ENCODE data around the gene CCSAP. TPM values are rescaled to one million over a fixed set of nuclear protein-coding genes. Genes with fewer than 3 reads are reported as not detected.

Gene CCSAP
- total RNA-seq, 1 donor from 2014 or later = 5.9 TPM

DNA sequence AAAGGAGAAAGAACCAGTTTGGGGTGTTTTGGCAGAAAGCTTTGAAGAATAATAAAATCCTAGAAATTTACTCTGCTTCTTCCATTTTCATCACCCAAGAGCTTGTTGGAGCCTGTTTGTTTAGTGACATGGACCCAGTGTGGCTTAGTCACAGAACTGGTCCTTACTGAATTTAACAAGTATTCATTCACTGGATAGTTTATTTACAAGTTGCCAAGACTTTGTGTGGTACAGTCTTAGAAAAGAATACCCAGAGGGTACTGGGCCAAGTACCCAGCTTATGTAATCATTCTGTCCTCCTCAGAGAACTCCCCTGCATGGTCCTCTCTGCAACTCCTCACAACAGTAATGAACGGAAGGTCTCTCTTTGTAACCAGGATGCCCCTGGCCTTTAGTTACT, 55.6 kb downstream of the CCSAP start:
- DNase-seq (ENCODE audit: low read depth, low spot score) = no peak

DNA sequence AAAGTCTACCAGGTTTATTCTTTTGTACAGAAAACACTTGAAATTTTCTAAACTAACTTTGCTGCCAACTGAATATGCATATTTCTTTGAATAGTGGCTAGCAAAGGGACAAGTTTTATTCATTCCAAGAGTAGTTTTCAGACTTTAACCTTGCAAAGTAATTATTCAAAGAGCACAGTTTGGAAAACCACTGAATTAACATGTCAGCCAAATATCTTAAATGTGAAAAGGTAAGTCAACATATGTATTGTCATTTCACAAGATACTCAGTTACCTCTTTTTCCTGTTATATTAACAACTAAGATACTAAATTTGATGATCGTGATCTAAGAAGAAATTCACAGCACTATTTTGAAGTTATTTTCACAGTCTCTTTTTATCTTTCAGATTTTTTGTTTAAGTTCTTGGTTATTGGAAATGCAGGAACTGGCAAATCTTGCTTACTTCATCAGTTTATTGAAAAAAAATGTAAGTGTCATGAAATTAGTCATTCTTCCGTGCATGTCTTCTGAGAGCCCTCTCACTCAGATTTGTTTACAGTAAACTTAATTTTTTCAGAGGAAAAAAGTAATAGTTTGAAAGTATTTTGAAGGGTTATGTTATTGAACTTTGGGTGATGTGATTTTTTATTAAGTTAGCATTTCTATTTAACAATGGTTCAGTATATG, 56.6 kb downstream of the CCSAP start:
- DNase-seq (ENCODE audit: low read depth, low spot score) = no peak

DNA sequence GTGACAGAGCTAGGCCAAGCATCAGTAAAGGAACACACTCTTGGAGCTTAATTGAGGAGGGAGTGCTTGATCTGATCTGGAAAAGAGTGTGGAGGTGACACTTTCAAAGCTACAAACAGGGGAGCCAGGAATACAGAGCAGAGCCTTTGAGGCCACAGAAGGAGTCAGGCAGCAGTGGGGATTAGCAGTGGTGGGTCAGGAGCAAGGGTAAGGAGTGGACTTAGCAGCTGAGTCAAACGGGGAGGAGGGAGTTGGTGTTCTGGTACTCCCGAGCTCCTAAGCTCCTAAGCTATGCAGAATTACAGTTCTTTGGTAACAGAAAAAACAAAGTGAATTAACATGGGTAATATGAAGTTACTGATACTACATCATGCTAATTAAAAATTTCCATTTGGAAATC, 57.4 kb downstream of the CCSAP start:
- no peak for DNase-seq (ENCODE audit: low read depth, low spot score)

DNA sequence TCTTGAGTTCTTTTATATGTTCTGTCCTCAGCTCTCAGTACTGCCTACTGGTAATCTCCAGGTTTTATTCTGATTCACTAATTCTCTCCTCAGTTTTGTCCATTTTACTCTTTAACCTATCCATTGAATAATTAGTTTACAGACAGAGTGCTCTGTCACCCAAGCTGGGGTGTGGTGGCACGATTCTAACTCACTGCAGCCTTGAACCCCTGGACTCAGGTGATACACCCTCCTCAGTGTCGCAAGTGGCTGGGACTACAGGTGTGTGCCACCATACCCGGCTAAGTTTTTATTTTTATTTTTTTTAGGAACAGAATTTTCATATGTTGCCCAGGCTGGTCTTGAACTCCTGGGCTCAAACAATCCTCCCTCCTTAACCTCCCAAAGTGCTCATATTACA, 58.0 kb downstream of the CCSAP start:
- DNase-seq (ENCODE audit: low read depth, low spot score) = no peak

DNA sequence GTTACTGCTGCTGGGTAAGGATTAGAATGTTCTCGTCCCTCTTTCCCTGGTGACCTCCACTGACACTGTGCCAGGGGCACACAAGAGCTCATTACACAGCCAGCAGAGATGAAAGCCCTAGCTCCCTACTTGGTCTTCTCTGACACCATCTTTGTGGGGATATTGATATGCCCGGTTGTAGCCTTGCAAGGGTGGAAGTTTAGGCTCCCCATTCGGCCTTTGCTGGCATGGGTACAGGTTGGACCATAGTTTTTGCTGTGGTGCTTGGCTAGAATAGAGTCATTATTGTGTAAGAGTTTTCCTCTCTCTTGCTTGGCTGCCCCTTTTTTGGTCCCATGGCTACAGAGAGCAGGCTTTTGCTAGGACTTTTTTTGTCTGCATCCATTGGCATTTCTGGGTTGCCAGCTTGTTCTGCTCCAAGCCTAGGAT, 59.6 kb downstream of the CCSAP start:
- DNase-seq (ENCODE audit: low read depth, low spot score) = no peak

DNA sequence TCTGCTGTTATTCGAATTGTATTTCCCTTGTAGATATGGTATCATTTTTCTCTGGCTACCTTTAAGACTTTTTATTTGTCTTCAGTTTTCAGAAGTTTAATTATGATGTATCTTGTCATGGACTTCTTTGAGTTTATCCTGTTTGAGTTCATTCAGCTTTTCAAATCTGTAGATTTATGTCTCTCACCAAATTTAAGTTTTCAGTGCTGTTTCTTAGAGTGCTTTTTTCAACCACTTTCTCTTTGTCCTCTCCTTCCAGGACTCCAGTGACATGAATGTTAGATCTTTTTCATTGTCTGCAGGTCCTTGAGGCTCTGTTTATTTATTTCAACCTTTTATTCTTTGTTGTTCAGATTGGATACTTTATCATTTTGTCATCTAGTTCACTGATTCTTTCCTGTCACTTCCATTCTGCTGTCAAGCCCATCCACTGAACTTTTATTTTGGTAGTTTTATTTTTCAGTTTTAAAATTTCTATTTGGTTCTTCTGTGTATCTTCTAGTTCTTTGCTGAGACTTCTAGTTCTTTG, 60.5 kb downstream of the CCSAP start:
- DNase-seq (ENCODE audit: low read depth, low spot score) = no peak

DNA sequence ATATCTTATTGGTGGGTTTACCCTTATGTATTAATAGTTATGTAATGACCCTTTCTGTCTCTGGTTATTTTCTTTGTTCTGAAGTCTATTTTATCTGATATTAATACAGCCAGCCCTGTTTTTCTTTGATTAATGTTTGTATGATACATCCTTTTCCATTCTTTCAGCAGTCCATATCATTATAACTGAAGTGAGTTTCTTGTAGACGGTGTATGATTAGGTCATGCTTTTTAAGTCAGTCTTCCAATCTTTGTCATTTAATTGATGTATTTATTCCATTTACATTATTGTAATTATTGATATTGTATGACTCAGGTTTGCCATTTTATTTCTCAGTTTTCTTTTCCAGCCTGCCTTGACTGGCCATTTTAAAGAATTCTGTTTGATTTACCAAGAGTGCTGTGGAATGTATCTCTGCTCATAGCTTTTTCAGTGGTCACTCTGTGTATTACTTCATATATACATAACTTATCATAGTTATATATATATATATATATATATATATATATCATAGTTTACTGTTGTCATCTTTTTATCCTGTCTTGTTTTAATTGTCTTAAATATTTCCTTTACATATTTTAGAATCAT, 61.4 kb downstream of the CCSAP start:
- DNase-seq (ENCODE audit: low read depth, low spot score) = no peak

DNA sequence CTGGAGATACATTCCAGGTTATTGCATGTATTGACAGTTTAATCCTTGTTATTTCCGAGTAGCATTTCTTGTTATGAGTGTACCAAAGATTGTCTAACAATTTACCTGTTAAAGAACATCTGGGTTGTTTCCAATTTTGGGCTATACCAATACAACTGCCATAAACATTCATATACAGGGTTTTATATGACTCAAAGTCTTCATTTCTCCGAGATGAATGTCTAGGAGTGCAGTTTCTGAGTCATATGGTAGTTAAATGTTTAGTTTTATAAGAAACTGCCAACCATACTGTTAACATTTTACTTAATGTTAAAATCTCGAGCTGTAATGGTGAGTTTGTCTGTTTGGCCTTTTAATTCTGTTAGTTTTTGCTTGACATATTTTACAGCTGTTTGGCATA, 61.9 kb downstream of the CCSAP start:
- no peak for DNase-seq (ENCODE audit: low read depth, low spot score)

DNA sequence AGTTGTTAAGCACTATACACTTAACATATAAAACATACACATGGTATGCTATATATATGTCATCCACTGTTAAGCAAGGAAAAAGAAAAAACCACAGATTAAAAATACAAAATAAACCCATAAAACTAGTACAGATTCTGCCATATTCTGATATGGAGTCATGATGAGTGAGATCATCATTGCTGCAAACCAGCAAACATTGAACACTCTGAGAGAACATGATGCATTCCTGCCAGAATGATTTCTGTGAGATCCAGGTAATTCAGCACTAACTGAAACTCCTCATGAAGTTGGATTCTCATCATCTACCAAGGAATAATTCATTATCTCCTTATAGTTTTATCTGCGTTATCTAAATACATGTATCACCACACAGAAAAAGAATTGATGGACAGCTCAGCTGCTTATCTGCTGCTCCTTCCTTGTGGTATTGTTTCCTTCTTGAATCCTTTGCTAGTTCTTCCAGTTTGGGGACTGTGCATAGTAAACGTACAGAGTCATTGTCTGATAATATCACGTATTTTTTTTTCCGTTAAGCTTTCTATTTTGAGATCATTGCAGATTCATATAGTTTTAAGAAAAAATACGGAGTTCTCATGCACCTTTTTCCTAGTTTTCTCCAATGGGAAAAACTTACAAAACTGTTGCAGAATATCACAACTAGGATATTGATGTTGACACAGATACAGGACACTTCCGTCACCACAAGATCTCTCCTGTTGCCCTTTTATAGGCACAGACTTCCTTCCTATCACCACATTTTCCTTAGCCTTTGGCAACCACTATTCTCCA, 62.6 kb downstream of the CCSAP start:
- DNase-seq (ENCODE audit: low read depth, low spot score) = no peak

DNA sequence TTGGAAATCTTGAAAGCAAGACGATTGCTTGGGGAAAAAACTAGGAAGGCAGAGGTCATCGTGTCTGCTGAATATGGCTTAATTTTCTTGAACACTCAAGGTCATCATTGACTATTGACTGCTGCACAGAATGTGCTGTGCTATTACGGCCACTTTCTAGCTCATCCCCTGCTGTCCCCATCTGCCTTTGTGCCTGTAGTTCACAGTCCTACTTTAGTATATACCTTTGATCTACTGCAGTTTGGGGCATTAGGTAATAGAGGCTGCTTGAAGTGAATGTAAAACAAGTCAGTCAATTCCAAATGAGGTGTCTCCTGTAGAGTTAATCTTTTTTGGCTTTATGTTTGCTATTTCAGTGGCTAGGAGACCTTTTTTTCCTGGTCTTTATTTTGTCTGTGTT, 63.6 kb downstream of the CCSAP start:
- no peak for DNase-seq (ENCODE audit: low read depth, low spot score)

DNA sequence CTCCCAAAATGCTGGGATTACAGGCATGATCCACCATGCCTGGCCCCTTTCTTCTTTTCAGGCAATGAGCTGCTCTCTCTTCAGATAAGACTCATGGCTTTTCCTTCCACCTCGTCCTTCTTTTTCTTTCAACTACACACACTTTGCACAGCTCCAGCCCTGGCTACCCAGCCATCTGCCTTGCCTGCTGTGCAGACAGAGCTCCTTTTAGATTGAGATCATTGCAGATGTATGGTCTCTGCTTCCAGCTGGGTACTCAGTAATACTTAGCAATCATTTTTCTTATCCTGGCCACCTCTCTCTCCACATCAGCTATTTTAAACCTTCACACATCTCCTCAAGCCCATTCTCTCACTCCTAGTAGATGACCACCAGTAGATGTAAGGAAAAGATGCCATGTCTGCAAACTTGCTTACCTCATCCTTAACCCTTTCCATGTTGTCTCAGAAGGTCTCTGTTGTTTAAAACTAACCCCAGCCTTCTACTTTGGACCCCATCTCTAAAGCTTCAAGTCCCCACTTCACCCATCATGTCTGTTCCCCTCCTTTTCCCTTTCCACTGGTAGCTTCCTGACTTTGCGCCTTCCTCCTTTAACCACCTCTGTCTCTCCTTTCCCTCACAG, 64.6 kb downstream of the CCSAP start:
- DNase-seq (ENCODE audit: low read depth, low spot score) = no peak

DNA sequence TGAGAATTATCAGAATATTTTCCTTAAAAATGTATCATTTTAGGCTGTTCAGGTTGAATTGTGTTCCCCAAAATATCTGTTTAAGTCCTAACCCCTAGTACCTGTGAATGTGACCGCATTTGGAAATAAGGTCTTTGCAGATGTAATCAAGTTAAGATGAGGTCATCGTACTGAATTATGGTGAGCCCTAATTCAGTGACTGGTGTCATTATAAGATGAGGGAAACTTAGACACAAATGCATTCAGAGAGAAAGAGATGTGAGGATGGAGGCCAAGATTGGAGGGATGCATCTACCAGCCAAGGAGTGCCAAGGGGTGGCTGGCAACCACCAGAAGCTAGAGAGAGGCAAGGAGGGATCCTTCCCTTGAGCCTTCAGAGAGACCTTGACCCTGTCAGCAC, 67.8 kb downstream of the CCSAP start:
- no peak for DNase-seq (ENCODE audit: low read depth, low spot score)

DNA sequence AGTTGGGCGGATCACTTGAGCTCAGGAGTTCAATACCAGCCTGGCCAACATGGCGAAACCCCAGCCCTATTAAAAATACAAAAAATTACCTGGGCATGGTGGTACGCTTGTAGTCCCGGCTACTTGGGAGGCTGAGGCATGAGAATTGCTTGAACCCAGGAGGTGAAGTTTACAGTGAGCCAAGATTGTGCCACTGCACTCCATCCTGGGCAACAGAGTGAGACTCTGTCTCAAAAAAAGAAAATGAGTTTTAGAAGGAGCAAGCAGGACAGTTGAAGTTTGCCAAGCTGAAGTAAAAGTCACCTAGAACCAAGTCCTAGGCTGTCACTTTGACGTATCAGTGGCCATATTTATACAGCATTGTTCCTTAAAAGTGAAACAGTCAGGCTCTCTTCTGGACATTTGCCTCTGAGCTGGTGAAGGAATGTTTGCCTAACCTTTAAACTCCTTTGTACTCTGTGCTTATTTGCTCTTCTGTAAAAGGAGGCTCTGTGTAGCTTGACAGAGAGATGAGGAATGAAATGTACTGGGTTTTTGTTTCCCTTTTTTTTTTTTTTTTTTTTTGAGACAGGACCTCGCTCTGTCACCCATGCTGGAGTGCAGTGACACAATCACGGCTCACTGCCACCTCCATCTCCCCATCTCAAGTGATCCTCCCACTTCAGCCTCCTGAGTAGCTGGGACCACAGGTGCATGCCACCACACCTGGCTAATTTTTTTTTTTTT, 69.2 kb downstream of the CCSAP start:
- no peak for DNase-seq (ENCODE audit: low read depth, low spot score)

DNA sequence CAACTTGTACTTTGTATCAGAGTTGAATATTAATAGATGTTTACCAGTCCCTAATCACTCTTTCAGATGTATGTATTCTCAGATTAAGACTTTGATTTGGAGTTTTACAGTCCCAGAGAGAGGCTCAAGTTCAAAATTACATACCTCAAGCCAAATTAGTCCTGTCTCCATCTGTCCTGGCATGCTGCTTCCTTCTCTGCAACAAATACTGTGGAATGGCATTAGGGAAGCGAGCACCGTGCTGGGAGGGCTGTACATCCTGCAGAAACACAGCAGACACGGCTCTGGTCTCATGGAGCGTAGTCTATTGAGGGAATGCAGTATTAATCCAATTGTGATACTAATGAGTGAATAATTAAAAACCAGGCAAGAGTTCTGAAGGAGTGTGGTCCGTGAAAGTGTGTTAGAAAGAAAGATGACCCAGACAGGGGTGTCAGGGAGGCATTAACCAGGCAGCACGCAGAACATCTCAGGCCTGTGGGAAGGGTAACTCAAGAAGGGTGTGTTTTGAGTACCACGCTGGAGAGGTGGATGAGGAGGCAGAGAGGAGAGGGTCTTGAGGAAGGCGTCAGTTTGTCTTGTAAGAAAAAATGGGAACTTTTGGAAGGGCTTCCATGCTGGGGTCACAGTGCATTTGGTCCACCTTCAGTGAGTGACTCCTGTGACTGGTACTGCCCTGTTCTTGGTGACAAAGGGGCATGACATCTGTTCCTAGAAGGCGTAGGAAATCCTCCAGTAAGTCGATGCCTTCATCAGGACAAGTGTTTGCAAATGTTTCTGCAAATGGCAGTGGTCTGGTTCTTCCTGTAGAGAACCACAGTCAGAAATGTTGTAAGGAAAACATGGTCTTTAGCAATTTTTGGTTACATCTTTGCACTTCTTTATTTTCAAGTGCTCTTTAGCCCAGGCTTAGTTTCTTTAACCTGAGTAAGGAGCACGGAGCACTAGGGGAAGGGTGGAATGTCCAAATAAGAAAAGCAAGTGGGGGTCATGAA, 70.4 kb downstream of the CCSAP start:
- DNase-seq (ENCODE audit: low read depth, low spot score) = no peak

DNA sequence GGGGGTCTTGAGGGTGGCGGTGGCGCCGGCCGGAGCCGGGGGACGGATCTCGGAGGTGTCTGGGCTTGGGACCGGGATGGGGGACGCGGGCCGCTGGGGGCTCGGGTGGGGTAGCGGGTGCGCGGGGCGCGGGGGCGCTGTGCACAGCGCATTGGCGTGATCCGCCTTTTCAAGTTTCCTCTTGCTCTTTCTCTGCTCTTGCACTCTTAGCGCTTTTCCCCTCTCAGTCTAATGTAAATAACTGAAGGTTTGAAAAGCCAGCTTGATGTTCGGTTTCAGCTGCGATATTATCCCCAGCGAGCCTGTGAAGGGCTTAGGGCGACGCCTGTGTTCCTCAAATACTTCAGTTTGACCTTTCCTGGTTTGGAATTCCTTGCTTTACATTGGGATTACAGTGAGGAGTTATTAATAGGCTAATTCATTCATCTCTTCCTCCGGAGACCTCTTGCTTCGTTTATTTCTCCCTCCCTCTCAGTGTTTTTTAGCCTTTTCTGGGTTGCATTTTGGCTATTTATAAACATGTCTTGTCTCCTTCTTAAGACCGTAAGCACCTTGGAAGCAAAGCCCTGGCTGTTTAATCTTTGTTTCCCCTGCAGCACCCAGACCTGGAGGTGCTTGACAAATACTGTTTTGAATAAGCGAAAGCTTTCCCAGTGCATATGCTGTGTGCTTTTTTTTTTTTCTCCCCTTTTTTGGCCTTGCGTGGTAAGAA, 71.2 kb downstream of the CCSAP start:
- no peak for DNase-seq (ENCODE audit: low read depth, low spot score)
